Midbrain (tissue), 1 donor: ENCODE measurements around the gene LMLN.
"Not testable (repeated sequence)": the region's sequence is repeated elsewhere in the genome, so short reads cannot be mapped to it uniquely, and the experiment has no call there.

Experiments
- DNase-seq: peaks from one replicate; lab custom pipeline; 2025; lab: John Stamatoyannopoulos, UW

LMLN gene

GRCh38 chr3:198079771-198080520, 119.9 kb downstream of the LMLN start:
- no peak for DNase-seq

- peak; percentile 51 for DNase-seq
Observed at GRCh38 chr3:198080521-198081384, 120.7 kb downstream of the LMLN start.

GRCh38 chr3:198081421-198081844, 121.4 kb downstream of the LMLN start:
- DNase-seq: no peak

- not testable (repeated sequence) for DNase-seq
Observed at GRCh38 chr3:198082226-198082625, 122.2 kb downstream of the LMLN start.

- DNase-seq: no peak
Observed at GRCh38 chr3:198088421-198088955, 128.5 kb downstream of the LMLN start.

GRCh38 chr3:198090795-198091332, 130.8 kb downstream of the LMLN start:
- DNase-seq: no peak

- DNase-seq: no peak
Observed at GRCh38 chr3:198092276-198092675, 132.3 kb downstream of the LMLN start.

- DNase-seq: no peak
Observed at GRCh38 chr3:198093112-198093679, 133.2 kb downstream of the LMLN start.
